ENCODE results near the gene STK4.

The STK4 gene

DNA sequence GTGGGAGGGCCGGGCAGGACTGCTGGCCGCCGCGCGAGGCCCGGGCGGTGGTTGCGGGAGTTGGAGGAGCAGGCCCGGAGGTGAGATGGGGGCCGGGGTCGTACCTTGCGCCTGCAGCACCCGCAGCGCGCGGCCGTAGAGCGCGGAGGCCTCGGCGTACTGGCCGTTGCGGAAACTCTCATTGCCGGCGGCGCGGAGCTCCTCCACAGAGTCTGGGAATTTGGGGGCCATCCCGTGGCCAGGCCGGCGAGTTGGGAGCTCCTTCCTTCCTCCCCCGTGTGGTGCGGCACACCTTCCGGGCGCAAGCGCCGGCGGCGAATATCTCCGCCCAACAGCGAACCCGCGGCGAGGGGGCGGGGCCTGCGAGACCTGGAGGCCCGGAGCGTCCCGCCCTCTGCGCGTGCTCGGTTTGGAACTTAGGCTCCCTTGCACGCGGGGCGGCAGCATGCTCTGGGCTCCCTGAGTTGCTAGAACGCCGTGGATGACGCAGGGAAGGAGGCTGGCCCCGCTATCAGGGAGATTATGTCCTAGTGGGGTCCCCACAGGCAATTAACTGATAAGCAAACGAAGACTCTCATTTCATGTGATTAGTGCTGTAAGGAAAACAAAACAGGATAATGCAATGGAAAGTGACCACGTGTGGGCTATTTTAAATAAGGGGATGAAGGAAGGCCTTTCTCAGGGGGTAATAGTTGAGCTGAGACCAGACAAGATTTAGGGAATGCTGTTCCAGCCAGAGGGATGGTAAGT lies 6.0 kb upstream of the STK4 start, which contains the start of gene TOMM34:
Gene TOMM34, minus strand, starts transcription at position 295 of the 750 bp plus-strand sequence. Its CDS starts 64 bp downstream, at position 231.
- TF ChIP-seq, protein P1, sequence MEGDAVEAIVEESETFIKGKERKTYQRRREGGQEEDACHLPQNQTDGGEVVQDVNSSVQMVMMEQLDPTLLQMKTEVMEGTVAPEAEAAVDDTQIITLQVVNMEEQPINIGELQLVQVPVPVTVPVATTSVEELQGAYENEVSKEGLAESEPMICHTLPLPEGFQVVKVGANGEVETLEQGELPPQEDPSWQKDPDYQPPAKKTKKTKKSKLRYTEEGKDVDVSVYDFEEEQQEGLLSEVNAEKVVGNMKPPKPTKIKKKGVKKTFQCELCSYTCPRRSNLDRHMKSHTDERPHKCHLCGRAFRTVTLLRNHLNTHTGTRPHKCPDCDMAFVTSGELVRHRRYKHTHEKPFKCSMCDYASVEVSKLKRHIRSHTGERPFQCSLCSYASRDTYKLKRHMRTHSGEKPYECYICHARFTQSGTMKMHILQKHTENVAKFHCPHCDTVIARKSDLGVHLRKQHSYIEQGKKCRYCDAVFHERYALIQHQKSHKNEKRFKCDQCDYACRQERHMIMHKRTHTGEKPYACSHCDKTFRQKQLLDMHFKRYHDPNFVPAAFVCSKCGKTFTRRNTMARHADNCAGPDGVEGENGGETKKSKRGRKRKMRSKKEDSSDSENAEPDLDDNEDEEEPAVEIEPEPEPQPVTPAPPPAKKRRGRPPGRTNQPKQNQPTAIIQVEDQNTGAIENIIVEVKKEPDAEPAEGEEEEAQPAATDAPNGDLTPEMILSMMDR (IDR thresholded peaks at IDR 0.05) = no peak

DNA sequence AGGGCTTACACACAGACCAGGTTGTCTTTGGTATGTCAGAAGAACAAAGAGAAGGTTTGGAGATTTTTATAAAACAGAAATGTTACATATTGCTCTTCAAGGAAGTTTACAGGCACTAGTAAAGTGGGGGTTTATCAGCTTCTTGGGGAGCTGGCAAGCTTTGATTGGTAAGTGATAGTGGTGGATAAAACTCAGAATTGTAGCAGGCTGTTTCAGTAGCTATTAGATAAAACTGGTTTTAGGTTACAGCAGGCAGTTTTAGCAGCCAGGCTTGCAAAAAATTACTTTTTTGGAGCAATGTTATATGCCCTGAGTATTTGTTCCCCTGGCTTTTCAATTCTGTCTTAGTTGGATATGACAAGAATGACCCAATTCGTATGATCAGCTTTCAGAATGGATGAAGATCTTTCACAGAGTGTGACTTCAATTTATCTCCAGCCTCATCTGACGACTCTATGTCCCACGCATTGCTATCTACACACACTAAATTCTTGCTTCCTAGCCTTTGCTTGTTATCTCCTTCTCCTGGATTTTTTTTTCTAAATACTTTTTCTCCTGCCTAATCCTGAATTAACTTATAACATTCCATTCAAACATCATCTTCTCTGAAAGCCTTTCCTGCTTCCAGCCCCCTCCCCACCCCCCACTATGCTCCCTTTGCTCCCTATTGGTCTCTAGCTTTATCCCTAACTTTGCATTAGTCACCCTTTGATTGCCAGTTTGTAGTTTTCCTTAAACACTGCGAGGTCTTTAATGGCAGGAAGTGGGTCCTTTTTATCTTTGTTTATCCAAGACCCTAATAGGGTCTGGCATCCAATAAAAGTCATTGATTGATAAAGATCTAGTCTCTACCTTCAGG lies 5.1 kb upstream of the STK4 start:
- DNase-seq (ENCODE audit: low spot score) = no peak
- TF ChIP-seq, protein P1 (IDR thresholded peaks at IDR 0.05) = no peak
- H3K4me3 ChIP-seq = no peak overlapping the region
- H3K27ac ChIP-seq = no peak overlapping the region

More for the DNA sequence above, 6.0 kb upstream of the STK4 start, which contains the start of gene TOMM34:
- Histone ChIP-seq H3K4me3 (peak within 1 kb of the TSS; percentile 95), H3K27ac (peak within 1 kb of the TSS; percentile 58 to 91)
- DNase-seq (ENCODE audit: low spot score) = peak; percentile 92

DNA sequence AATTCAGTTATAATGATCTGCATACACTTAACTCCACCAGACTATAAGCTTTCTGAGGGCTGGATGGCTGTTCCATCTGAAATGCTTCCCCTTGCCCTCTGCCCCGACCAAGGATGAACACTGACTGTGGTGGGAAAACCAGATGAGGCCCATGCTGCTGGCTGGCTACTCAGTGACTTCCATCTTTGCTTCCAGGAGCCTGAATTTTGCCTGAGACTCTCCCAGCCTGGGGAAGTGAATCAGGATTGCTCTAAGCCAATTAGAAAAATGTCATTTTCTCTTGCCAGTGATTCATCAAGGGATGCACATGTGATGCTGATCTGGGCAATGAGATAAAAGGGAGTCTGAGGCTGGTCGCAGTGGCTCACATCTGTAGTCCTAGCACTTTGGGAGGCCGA lies 4.4 kb upstream of the STK4 start:
- DNase-seq (ENCODE audit: low spot score) = no peak
- TF ChIP-seq, protein P1 (IDR thresholded peaks at IDR 0.05) = no peak
- Histone ChIP-seq H3K27ac (no peak overlapping the region), H3K4me3 (no peak overlapping the region)

DNA sequence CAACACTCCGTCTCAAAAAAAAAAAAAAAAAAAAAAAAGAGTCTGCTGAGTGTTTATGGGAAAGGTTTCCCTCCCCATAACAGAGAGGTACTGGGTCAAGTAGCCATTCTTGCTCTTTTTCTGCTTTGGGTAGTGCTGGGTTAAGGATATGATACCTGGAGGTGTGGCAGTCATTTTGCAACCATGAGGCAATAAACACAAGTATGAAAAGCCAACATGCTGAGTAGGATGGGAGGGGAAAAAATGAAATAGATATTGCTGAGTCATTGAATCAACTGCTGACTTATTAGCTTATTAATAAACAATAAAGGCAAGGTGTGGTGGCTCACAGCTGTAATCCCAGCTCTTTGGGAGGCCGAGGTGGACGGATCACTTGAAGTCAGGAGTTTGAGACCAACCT lies 3.8 kb upstream of the STK4 start:
- Histone ChIP-seq H3K4me3 (no peak overlapping the region), H3K27ac (no peak overlapping the region)
- TF ChIP-seq, protein P1 (IDR thresholded peaks at IDR 0.05) = no peak
- no peak for DNase-seq (ENCODE audit: low spot score)

DNA sequence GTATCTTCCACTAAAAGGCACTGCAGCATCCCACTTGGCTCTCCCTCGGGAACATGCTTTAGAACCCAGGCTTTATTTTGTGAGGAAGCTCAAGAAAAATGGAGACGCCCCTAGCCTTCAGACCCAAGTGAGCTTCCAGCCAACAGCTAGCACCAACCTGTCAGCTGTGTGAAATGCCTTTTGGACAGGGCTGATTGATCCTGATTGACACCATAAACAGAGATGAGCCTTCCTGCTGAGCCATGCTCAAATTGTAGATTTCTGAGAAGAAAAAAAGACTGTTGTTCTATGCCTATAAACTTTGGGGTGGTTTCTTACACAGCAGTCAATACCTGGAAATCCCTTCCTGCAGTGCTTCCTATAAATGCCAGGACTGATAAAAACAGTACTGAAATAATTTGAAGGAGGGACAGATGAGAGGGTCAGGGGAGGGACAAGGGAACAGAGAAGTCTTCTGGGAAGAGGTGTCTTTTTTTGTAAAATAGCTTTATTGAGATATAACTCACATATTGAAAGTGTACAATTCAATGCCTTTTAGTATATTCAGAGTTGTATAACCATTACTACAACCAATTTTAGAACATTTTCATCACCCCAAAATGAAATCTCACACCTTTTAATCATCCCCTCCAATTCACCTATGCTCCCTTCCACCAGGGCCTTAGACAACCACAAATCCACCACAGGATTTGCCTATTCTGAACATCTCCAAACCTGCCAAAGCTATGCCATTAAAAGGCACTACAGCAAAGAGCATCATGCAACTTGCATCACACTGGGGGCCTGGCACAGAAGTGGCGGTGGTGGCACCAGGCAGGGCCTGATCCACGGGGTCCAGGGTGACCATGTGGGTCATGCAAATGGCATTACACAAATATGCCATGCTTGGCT lies 2.7 kb upstream of the STK4 start:
- no peak for DNase-seq (ENCODE audit: low spot score)
- Histone ChIP-seq H3K27ac (no peak overlapping the region), H3K4me3 (no peak overlapping the region)
- TF ChIP-seq, protein P1 (IDR thresholded peaks at IDR 0.05) = no peak

DNA sequence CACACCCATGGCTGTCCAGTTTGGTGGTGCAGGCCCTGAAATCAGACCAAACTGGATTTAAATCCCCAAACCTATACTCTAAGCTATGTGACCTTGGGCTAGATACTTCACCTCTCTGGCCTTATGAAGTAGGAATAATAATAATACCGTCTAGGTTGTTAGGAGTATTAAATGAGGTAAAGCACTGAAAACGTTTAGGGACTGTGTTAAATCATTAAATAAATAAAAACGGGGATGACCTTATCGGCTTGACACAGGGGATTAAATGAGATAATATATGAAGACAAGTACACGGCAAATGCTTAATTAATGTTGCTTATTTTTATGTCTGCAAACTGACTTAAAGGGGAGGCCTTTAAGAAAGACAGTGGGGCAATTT lies 672 bp upstream of the STK4 start:
- Histone ChIP-seq H3K4me3 (peak overlapping the region; percentile 97), H3K27ac (peak overlapping the region; percentile 88 to 93)
- TF ChIP-seq, protein P1 (IDR thresholded peaks at IDR 0.05) = no peak
- no peak for DNase-seq (ENCODE audit: low spot score)

All from coronary artery (tissue), 2 donors.